OCI-LY1 (cell line): Measurements from ENCODE around the gene LPGAT1.
"Not testable (repeated sequence)": the region's sequence is repeated elsewhere in the genome, so short reads cannot be mapped to it uniquely, and the experiment has no call there.

Experiments
- H2AFZ ChIP-seq: fragments of 200-600 bp; sonication (generic), shearing (Covaris generic); 2 replicates; pipeline ENCODE4 v1.6.0; 2014; ENCODE audit warnings: antibody characterized with exemption, mild to moderate bottlenecking, low read length
- H3F3A ChIP-seq: fragments of 200-600 bp; sonication (generic), shearing (Covaris generic); 2 replicates; pipeline ENCODE4 v1.6.0; 2014; ENCODE audit warnings: mild to moderate bottlenecking, antibody characterized with exemption, low read length, moderate library complexity; ENCODE audit not compliant: insufficient read depth
- H3K27ac ChIP-seq: fragments of 200-600 bp; sonication (generic); 2 replicates; pipeline ENCODE4 v1.5.1; 2014; ENCODE audit warnings: low read length, mixed run types, mild to moderate bottlenecking, low read depth; ENCODE audit not compliant: poor library complexity, severe bottlenecking
- H3K27me3 ChIP-seq: fragments of 200-600 bp; sonication (generic); 2 replicates; pipeline ENCODE4 v1.6.0; 2014; ENCODE audit warnings: antibody characterized with exemption, mild to moderate bottlenecking, low read length, moderate library complexity; ENCODE audit not compliant: insufficient read depth
- H3K36me3 ChIP-seq: fragments of 200-600 bp; sonication (generic); 2 replicates; pipeline ENCODE4 v1.6.1; 2014; ENCODE audit warnings: mild to moderate bottlenecking, antibody characterized with exemption, low read length, moderate library complexity, mixed read lengths; ENCODE audit not compliant: insufficient read depth
- H3K4me1 ChIP-seq: fragments of 200-600 bp; sonication (generic); 2 replicates; pipeline ENCODE4 v1.5.1; 2014; ENCODE audit warnings: mild to moderate bottlenecking, low read length, moderate library complexity; ENCODE audit not compliant: insufficient read depth, severe bottlenecking
- H3K4me2 ChIP-seq: fragments of 200-600 bp; sonication (generic), shearing (Covaris generic); 2 replicates; pipeline ENCODE4 v1.6.1; 2014; ENCODE audit warnings: low read length
- H3K4me3 ChIP-seq: fragments of 200-600 bp; sonication (generic); 2 replicates; pipeline ENCODE4 v1.5.1; 2014; ENCODE audit warnings: low read length, low read depth, mild to moderate bottlenecking, mixed read lengths; ENCODE audit not compliant: poor library complexity, severe bottlenecking
- H3K79me2 ChIP-seq: fragments of 200-600 bp; shearing (Covaris generic); 2 replicates; pipeline ENCODE4 v1.6.1; 2016; ENCODE audit warnings: mixed run types, low read length, mixed read lengths; ENCODE audit not compliant: insufficient read depth
- H3K9ac ChIP-seq: fragments of 200-600 bp; sonication (generic), shearing (Covaris generic); 2 replicates; pipeline ENCODE4 v1.6.1; 2014; ENCODE audit warnings: mild to moderate bottlenecking, low read length, mixed read lengths
- H3K9me2 ChIP-seq: fragments of 200-600 bp; sonication (generic), shearing (Covaris generic); 2 replicates; pipeline ENCODE4 v1.6.1; 2014; ENCODE audit warnings: low read depth, mild to moderate bottlenecking, low read length, mixed read lengths
- H3K9me3 ChIP-seq: fragments of 200-600 bp; shearing (Covaris generic); 2 replicates; pipeline ENCODE4 v1.6.1; 2014; ENCODE audit warnings: low read length, mixed read lengths
- H4K20me1 ChIP-seq: fragments of 200-600 bp; sonication (generic), shearing (Covaris generic); 2 replicates; pipeline ENCODE4 v1.6.0; 2016; ENCODE audit warnings: mild to moderate bottlenecking, low read length; ENCODE audit not compliant: insufficient read depth
- CTCF ChIP-seq: fragments of 200-600 bp; sonication (generic), shearing (Covaris generic); IDR thresholded peaks from 2 replicates; pipeline ENCODE4 v1.5.1; 2017; ENCODE audit warnings: mild to moderate bottlenecking, antibody characterized with exemption, low read length, moderate library complexity, mixed read lengths
- EZH2 ChIP-seq: fragments of 200-600 bp; sonication (generic), shearing (Covaris generic); IDR thresholded peaks from 2 replicates; pipeline ENCODE4 v1.8.0; 2017; ENCODE audit warnings: borderline replicate concordance, mixed run types, mild to moderate bottlenecking, antibody characterized with exemption, low read length, moderate library complexity, mixed read lengths

The LPGAT1 gene

GRCh38 chr1:211722277-211723175, 108.0 kb downstream of the LPGAT1 start:
- Histone ChIP-seq H3K4me2 (no peak overlapping the region), H3K27me3 (no peaks in the 10 kb centered on the region), H3K27ac (no peak overlapping the region), H3K9ac (no peak overlapping the region), H2AFZ (no peak overlapping the region), H3K4me3 (no peak overlapping the region), H3F3A (no peaks in the 10 kb centered on the region), H3K4me1 (no peaks in the 10 kb centered on the region), H3K79me2 (no peaks in the 10 kb centered on the region), H4K20me1 (no peaks in the 10 kb centered on the region), H3K9me2 (no peaks in the 10 kb centered on the region), H3K36me3 (no peaks in the 10 kb centered on the region; the same call in 1 of the 2 replicates), H3K9me3 (0 out of 2 replicates have a peak, but pooled peaks cover 4% of the 10 kb centered on the region)
- TF ChIP-seq EZH2 (no peak), CTCF (no peak)

- not testable (repeated sequence) for H3K27ac ChIP-seq, H3K4me1 ChIP-seq, H3F3A ChIP-seq, H3K9ac ChIP-seq, H2AFZ ChIP-seq, H3K9me2 ChIP-seq, H3K4me2 ChIP-seq, H3K4me3 ChIP-seq, H3K27me3 ChIP-seq, H3K9me3 ChIP-seq, H3K79me2 ChIP-seq, H4K20me1 ChIP-seq, H3K36me3 ChIP-seq
Measured at GRCh38 chr1:211716555-211716954, 114.0 kb downstream of the LPGAT1 start.

DNA sequence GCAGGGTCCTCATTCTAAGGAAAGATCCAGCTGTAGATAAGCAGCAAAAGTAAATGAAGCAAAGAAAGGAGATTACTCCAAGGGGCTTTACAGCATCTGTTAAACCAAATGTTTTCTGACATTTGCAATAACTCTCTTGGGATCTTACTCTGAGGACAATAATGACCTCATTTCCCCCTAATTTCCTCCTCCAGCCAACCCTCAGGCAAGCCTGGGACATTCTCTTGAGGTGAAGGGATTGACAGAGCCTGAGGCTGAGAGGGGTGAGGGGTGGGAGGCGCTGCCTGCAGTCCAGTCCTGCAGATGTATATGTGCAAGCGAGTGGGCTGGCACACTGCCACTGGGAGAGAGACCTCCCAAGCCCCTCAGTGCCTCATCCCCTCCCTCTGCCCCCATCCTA, 114.6 kb downstream of the LPGAT1 start:
- H3K9me2 ChIP-seq, result no peaks in the 10 kb centered on the region
- H3F3A ChIP-seq, result no peaks in the 10 kb centered on the region
- no peak for TF ChIP-seq EZH2
- TF ChIP-seq CTCF, result no peak
- H2AFZ ChIP-seq, result no peak overlapping the region
- H3K36me3 ChIP-seq, result no peaks in the 10 kb centered on the region; the same call in 1 of the 2 replicates
- no peak overlapping the region for H3K4me2 ChIP-seq
- 0 out of 2 replicates have a peak, but pooled peaks cover 4% of the 10 kb centered on the region for H3K9me3 ChIP-seq
- H3K27me3 ChIP-seq, result no peaks in the 10 kb centered on the region
- H3K4me1 ChIP-seq, result no peaks in the 10 kb centered on the region
- H3K79me2 ChIP-seq, result no peaks in the 10 kb centered on the region
- no peak overlapping the region for H3K4me3 ChIP-seq
- H3K27ac ChIP-seq, result no peak overlapping the region
- no peak overlapping the region for H3K9ac ChIP-seq
- H4K20me1 ChIP-seq, result no peaks in the 10 kb centered on the region

DNA sequence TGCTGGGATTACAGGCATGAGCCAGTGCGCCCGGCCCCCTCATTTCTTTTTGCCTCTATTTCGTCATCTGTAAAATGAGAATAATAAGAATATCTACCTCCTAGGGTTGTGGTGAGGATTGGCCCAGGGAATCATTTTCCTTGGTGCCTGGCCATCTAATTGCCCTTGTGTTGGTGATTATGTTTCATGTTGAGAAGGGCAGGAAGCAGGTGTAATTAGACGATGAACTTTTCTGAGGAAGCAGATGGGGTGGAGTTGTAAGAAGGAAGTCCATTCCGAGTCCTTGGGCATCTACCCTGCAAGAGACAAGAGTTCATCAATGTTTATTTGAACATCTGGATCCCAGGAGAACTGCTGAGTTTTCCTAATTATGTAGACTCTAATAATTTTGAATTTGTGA, 116.4 kb downstream of the LPGAT1 start:
- H3K79me2 ChIP-seq, result no peaks in the 10 kb centered on the region
- no peaks in the 10 kb centered on the region for H3K27me3 ChIP-seq
- no peaks in the 10 kb centered on the region for H3K36me3 ChIP-seq
- no peak for TF ChIP-seq EZH2
- no peak for TF ChIP-seq CTCF
- H3K4me3 ChIP-seq, result no peak overlapping the region
- no peaks in the 10 kb centered on the region for H3F3A ChIP-seq
- no peak overlapping the region for H3K4me2 ChIP-seq
- no peaks in the 10 kb centered on the region for H4K20me1 ChIP-seq
- H3K9me2 ChIP-seq, result no peaks in the 10 kb centered on the region
- H3K27ac ChIP-seq, result no peak overlapping the region
- H3K4me1 ChIP-seq, result no peaks in the 10 kb centered on the region
- H3K9me3 ChIP-seq, result no peaks in the 10 kb centered on the region
- no peak overlapping the region for H2AFZ ChIP-seq
- H3K9ac ChIP-seq, result no peak overlapping the region
